IMR-90 (cell line): ENCODE data around the gene BCO2. TPM values are rescaled to one million over a fixed set of nuclear protein-coding genes. Genes with fewer than 3 reads are reported as not detected.

Experiments used
- ATAC-seq: fragments of 200-7000 bp; cut with Tn5 transposase; 2 replicates; pipeline ENCODE4 v1.9.1; 2020; ENCODE audit warnings: low read depth, mild to moderate bottlenecking, moderate library complexity
- BruUV-seq: library from RNA; stranded (reverse); fragments of 400-500 nt; replicated peaks from 2 replicates; lab custom pipeline; 2021; lab: Mats Ljungman, UMichigan
- CTCF ChIA-PET: fragments of 300-600 bp; formaldehyde crosslinking; extraction: SDS; loops from one replicate; lab custom pipeline; 2021; ENCODE audit warnings: antibody characterized with exemption; lab: Yijun Ruan, JAX
- POLR2A ChIA-PET: fragments of 300-600 bp; sonication (Branson Sonifier 250); formaldehyde crosslinking; loops from one replicate; lab custom pipeline; 2022; ENCODE audit warnings: antibody characterized with exemption; ENCODE audit not compliant: unreplicated experiment; lab: Charles Lee
- DNase-seq: peaks from one replicate; pipeline ENCODE4 v3.0.0; 2013
- H2AFZ ChIP-seq: replicated peaks from 2 replicates; pipeline ENCODE3; 2013; ENCODE audit warnings: low read length, mild to moderate bottlenecking; ENCODE audit not compliant: poor library complexity
- H2AK5ac ChIP-seq: 2 replicates; pipeline ENCODE4 v1.6.1; 2013; ENCODE audit warnings: low read depth, low read length, inconsistent platforms
- H2AK9ac ChIP-seq: replicated peaks from 2 replicates; pipeline ENCODE3; 2013; ENCODE audit warnings: mild to moderate bottlenecking, low read depth, low read length, moderate library complexity; ENCODE audit not compliant: poor library complexity
- H2BK120ac ChIP-seq: 2 replicates; pipeline ENCODE4 v1.6.1; 2013; ENCODE audit warnings: low read depth, low read length, inconsistent platforms
- H2BK15ac ChIP-seq: 3 replicates; pipeline ENCODE4 v1.6.1; 2013; ENCODE audit warnings: low read depth, low read length, inconsistent platforms
- H2BK20ac ChIP-seq: 2 replicates; pipeline ENCODE4 v1.6.1; 2013; ENCODE audit warnings: low read depth, mild to moderate bottlenecking, inconsistent platforms, low read length, moderate library complexity
- H2BK5ac ChIP-seq: 2 replicates; pipeline ENCODE4 v1.6.1; 2013; ENCODE audit warnings: mild to moderate bottlenecking, low read depth, low read length, inconsistent platforms; ENCODE audit not compliant: poor library complexity, severe bottlenecking
- H3K14ac ChIP-seq: replicated peaks from 2 replicates; pipeline ENCODE4 v1.6.1; 2013; ENCODE audit warnings: low read depth, low read length, inconsistent platforms
- H3K18ac ChIP-seq: 2 replicates; pipeline ENCODE4 v1.6.1; 2013; ENCODE audit warnings: low read depth, low read length, control low read depth
- H3K23ac ChIP-seq: 2 replicates; pipeline ENCODE4 v1.6.1; 2013; ENCODE audit warnings: low read depth, low read length, inconsistent platforms
- H3K27ac ChIP-seq: 2 replicates; pipeline ENCODE4 v1.5.1; 2013; ENCODE audit warnings: mild to moderate bottlenecking, control low read depth, low read length; ENCODE audit not compliant: insufficient read depth
- H3K27me3 ChIP-seq: 2 replicates; pipeline ENCODE4 v1.6.1; 2013; ENCODE audit warnings: low read length; ENCODE audit not compliant: control insufficient read depth, insufficient read depth
- H3K36me3 ChIP-seq: 2 replicates; pipeline ENCODE4 v1.6.1; 2013; ENCODE audit warnings: low read length, mixed read lengths; ENCODE audit not compliant: control insufficient read depth, insufficient read depth
- H3K4ac ChIP-seq: 2 replicates; pipeline ENCODE4 v1.6.1; 2013; ENCODE audit warnings: low read depth, low read length, inconsistent platforms
- H3K4me1 ChIP-seq: 2 replicates; pipeline ENCODE4 v1.6.1; 2013; ENCODE audit warnings: low read length, mixed read lengths; ENCODE audit not compliant: control insufficient read depth, insufficient read depth
- H3K4me2 ChIP-seq: 2 replicates; pipeline ENCODE4 v1.6.1; 2013; ENCODE audit warnings: low read depth, mild to moderate bottlenecking, control low read depth, low read length, moderate library complexity
- H3K4me3 ChIP-seq: 2 replicates; pipeline ENCODE4 v1.5.1; 2013; ENCODE audit warnings: low read depth, mild to moderate bottlenecking, control low read depth, low read length, moderate library complexity; ENCODE audit not compliant: insufficient read depth
- H3K56ac ChIP-seq: 2 replicates; pipeline ENCODE4 v1.6.1; 2013; ENCODE audit warnings: low read length, inconsistent platforms; ENCODE audit not compliant: insufficient read depth; ENCODE audit errors: extremely low read depth
- H3K79me1 ChIP-seq, 2 experiments: 2 replicates each; pipeline ENCODE4 v1.6.1; 2013; ENCODE audit warnings: low read length in 2 of 2, inconsistent platforms in 1 of 2, low read depth in 1 of 2
- H3K9ac ChIP-seq: 2 replicates; pipeline ENCODE4 v1.6.1; 2013; ENCODE audit warnings: low read depth, low read length, control low read depth
- H3K9me1 ChIP-seq: 2 replicates; pipeline ENCODE4 v1.6.1; 2013; ENCODE audit warnings: low read length, inconsistent platforms; ENCODE audit not compliant: insufficient read depth
- H3K9me3 ChIP-seq: 2 replicates; pipeline ENCODE4 v1.6.1; 2013; ENCODE audit warnings: low read length; ENCODE audit not compliant: control insufficient read depth, insufficient read depth
- H4K20me1 ChIP-seq: 2 replicates; pipeline ENCODE4 v1.6.1; 2013; ENCODE audit warnings: low read length, inconsistent platforms; ENCODE audit not compliant: insufficient read depth
- H4K5ac ChIP-seq: 2 replicates; pipeline ENCODE4 v1.6.1; 2013; ENCODE audit warnings: mild to moderate bottlenecking, low read depth, low read length, control low read depth
- H4K8ac ChIP-seq, 2 experiments: 2 replicates each; pipeline ENCODE4 v1.6.1; 2013; ENCODE audit warnings: low read depth in 2 of 2, low read length in 2 of 2, control low read depth in 1 of 2, inconsistent platforms in 1 of 2
- H4K91ac ChIP-seq: 2 replicates; pipeline ENCODE4 v1.6.1; 2013; ENCODE audit warnings: low read depth, low read length, inconsistent platforms; ENCODE audit not compliant: insufficient read depth
- CEBPB ChIP-seq: IDR thresholded peaks from 2 replicates; pipeline ENCODE4 v1.6.1; 2012; ENCODE audit warnings: low read depth, low read length, improper control_type of control experiment
- FOS ChIP-seq: fragments of 150-350 bp; IDR thresholded peaks from 2 replicates; pipeline ENCODE4 v1.6.1; 2016; ENCODE audit warnings: low read depth, low read length
- RFX5 ChIP-seq: IDR thresholded peaks from 2 replicates; pipeline ENCODE4 v1.8.0; 2012; ENCODE audit warnings: low read depth, mild to moderate bottlenecking, low read length, moderate library complexity
- WGBS, 2 experiments: methylation state at CpG; one replicate each; pipeline versions ENCODE4 v1.1.5 to v1.1.7; 2013; ENCODE audit warnings: missing lambda C conversion rate in 2 of 2; ENCODE audit not compliant: insufficient read length in 1 of 2; ENCODE audit errors: extremely low coverage in 2 of 2; 5-methylcytosine and 5-hydroxymethylcytosine counted together
- dilution Hi-C: fragments of 300-500 bp; cut with HindIII; formaldehyde crosslinking; loops from one replicate; pipeline ENCODE4 v1.14.3; 2018; ENCODE audit warnings: low sequenced_read_pairs; ENCODE audit not compliant: unreplicated experiment
- in situ Hi-C: fragments of 300-500 bp; cut with MboI; formaldehyde crosslinking; loops from 3 replicates; pipeline ENCODE4 v1.14.3; 2019; ENCODE audit warnings: low sequenced_read_pairs, inconsistent platforms, mixed read lengths
- intact Hi-C: fragments of 100-400 bp; cut with micrococcal nuclease; formaldehyde crosslinking; loops from 2 replicates; pipeline ENCODE4 v1.10.0; 2022
- polyA plus RNA-seq, 3 experiments: library from polyadenylated mRNA; depleted of rRNA; stranded (reverse); fragments of >200 nt; gene quantifications; 2 replicates each; pipeline ENCODE4 v1.2.3, GENCODE V29; 2012; ENCODE audit warnings: low replicate concordance in 1 of 3
- total RNA-seq: library from RNA; depleted of rRNA; stranded (reverse); fragments of >200 nt; gene quantifications from 2 replicates; pipeline ENCODE4 v1.2.3, GENCODE V29; 2012

BCO2 gene
- total and polyA plus RNA-seq, 2 of the 4 experiments (the other 2 are of a cell fraction): 0.18 to 0.68 TPM

- Histone ChIP-seq H3K56ac (no peak overlapping the region), H2BK15ac (no peak overlapping the region), H4K8ac (no peak overlapping the region), H2BK5ac (peak overlapping the region; percentile 90), H2BK120ac (peak overlapping the region; percentile 51; the same call in 1 of the 2 replicates), H4K91ac (no peak overlapping the region), H4K5ac (no peak overlapping the region), H2AK9ac (no peak overlapping the region), H3K27me3 (no peaks in the 10 kb centered on the region), H2AK5ac (no peak overlapping the region), H3K79me1 (no peaks in the 10 kb centered on the region), H3K9me1 (0 out of 2 replicates have a peak, but pooled peaks cover 6% of the 10 kb centered on the region), H3K14ac (no peak overlapping the region), H2BK20ac (peak overlapping the region; percentile 78; the same call in 1 of the 2 replicates), H3K9me3 (no peaks in the 10 kb centered on the region; the same call in 1 of the 2 replicates), H3K4ac (no peak overlapping the region), H3K36me3 (peaks cover 16% of the 10 kb centered on the region), H4K20me1 (no peaks in the 10 kb centered on the region), H3K9ac (no peak overlapping the region), H3K4me3 (no peak overlapping the region), H3K4me1 (peaks cover 6% of the 10 kb centered on the region), H2AFZ (no peak overlapping the region), H3K23ac (no peak overlapping the region), H3K27ac (no peak overlapping the region; the same call in 1 of the 2 replicates), H3K4me2 (peak overlapping the region; percentile 19; the same call in 1 of the 2 replicates), H3K18ac (peak overlapping the region; percentile 91; the same call in 1 of the 2 replicates)
- WGBS, 2 experiments: no CpG with 5 or more reads among the region's 3 CpGs
- intact Hi-C loops: loop anchor here (1.0 kb wide), 1 partner anchor 39 kb away; no protein-coding TSS in a partner anchor
- TF ChIP-seq FOS: 0 out of 2 replicates have a peak, but pooled peaks have one; percentile 9
- no peak for TF ChIP-seq RFX5
- TF ChIP-seq CEBPB: peak; percentile 73
- CTCF ChIA-PET: interaction anchor here (0.6 to 0.8 kb wide), 2 partner anchors 22 to 38 kb away, joined by 3 to 4 read pairs; no protein-coding TSS in a partner anchor
- DNase-seq (peak; percentile 85), ATAC-seq (peak; percentile 84)
- in situ Hi-C loops: no loop called here
- BruUV-seq: no TSS peak
- dilution Hi-C loops: no loop called here
- POLR2A ChIA-PET: interaction anchor here (0.6 kb wide), 1 partner anchor 197 kb away, joined by 3 read pairs; no protein-coding TSS in a partner anchor
Measured at GRCh38 chr11:112241486-112241885, 66.2 kb downstream of the BCO2 start.
